Measurements from ENCODE around the gene CCDC6.

DNA sequence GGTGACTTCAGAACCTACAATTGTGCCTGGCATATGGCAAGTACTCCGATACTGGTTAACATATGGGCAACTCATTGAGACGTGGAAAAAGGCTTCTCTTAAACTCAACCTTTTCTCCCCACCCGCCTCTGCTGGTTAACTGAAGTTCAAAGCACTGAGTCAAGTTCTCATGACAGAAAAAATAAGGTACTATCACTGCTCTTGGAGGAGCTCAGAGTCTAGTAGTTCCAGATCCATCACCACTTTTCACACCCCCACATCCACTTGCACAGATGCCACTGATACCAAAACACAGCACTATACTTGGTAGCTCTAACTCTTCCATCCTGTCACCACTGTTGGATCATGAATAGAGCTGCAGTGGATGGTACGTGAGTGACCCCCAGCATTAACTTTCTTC lies 36.2 kb downstream of the CCDC6 start:
- TF ChIP-seq, protein P1, sequence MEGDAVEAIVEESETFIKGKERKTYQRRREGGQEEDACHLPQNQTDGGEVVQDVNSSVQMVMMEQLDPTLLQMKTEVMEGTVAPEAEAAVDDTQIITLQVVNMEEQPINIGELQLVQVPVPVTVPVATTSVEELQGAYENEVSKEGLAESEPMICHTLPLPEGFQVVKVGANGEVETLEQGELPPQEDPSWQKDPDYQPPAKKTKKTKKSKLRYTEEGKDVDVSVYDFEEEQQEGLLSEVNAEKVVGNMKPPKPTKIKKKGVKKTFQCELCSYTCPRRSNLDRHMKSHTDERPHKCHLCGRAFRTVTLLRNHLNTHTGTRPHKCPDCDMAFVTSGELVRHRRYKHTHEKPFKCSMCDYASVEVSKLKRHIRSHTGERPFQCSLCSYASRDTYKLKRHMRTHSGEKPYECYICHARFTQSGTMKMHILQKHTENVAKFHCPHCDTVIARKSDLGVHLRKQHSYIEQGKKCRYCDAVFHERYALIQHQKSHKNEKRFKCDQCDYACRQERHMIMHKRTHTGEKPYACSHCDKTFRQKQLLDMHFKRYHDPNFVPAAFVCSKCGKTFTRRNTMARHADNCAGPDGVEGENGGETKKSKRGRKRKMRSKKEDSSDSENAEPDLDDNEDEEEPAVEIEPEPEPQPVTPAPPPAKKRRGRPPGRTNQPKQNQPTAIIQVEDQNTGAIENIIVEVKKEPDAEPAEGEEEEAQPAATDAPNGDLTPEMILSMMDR (IDR thresholded peaks at IDR 0.05), result no peak
- TF ChIP-seq POLR2A (IDR thresholded peaks at IDR 0.05), result no peak
